Cardiac muscle cell (in vitro differentiated cells and primary cell): ENCODE measurements around the gene IL4. TPM values are rescaled to one million over a fixed set of nuclear protein-coding genes. Genes with fewer than 3 reads are reported as not detected.

Source experiments
- DNase-seq, 2 donors: peaks; one replicate each; pipeline versions ENCODE4 v3.0.0 to v3.0.0-alpha.2; 2010 to 2017; ENCODE audit warnings: low read depth in 1 of 2, low spot score in 1 of 2
- H3K27ac ChIP-seq: fragments of 200-600 bp; sonication (generic); 2 replicates; pipeline ENCODE4 v1.5.1; 2016
- H3K27me3 ChIP-seq: fragments of 200-600 bp; sonication (generic); 2 replicates; pipeline ENCODE4 v1.6.0; 2016; ENCODE audit warnings: control low read depth
- H3K36me3 ChIP-seq: fragments of 200-600 bp; sonication (generic); 2 replicates; pipeline ENCODE4 v1.5.1; 2016; ENCODE audit warnings: control low read depth
- H3K4me1 ChIP-seq: fragments of 200-600 bp; sonication (generic); 2 replicates; pipeline ENCODE4 v1.8.1; 2017; ENCODE audit warnings: low read depth, mild to moderate bottlenecking, mixed run types
- H3K4me3 ChIP-seq: fragments of 200-600 bp; sonication (generic); 2 replicates; pipeline ENCODE4 v1.5.1; 2016; ENCODE audit warnings: mild to moderate bottlenecking
- H3K9me3 ChIP-seq: fragments of 200-600 bp; sonication (generic); 2 replicates; pipeline ENCODE4 v1.5.1; 2017; ENCODE audit warnings: low read depth, mild to moderate bottlenecking, control low read depth
- CTCF ChIP-seq: IDR thresholded peaks from 2 replicates; pipeline ENCODE4 v1.5.1; 2012; ENCODE audit warnings: low read depth, mild to moderate bottlenecking, low read length
- polyA plus RNA-seq: library from polyadenylated mRNA; unstranded; fragments of >200 nt; fragmentation: Nextera tagmentation; extraction: Ambion mirVana; gene quantifications from 2 replicates; pipeline ENCODE4 v1.2.1, GENCODE V29; 2016
- total RNA-seq: library from RNA; depleted of rRNA; stranded (reverse); fragments of >200 nt; gene quantifications from 2 replicates; pipeline ENCODE4 v1.2.3, GENCODE V29; 2016

The IL4 gene
- total and polyA plus RNA-seq, 2 experiments from 2014 or later = not detected

- Histone ChIP-seq H3K36me3 (no peaks in the 10 kb centered on the region), H3K27ac (no peak overlapping the region), H3K4me3 (no peak overlapping the region), H3K4me1 (no peaks in the 10 kb centered on the region), H3K27me3 (no peaks in the 10 kb centered on the region), H3K9me3 (no peaks in the 10 kb centered on the region)
- no peak for DNase-seq
- no peak for TF ChIP-seq CTCF
Observed at GRCh38 chr5:132681983-132682382, 8.2 kb downstream of the IL4 start.

GRCh38 chr5:132684491-132684890 is 10.7 kb downstream of the IL4 start:
- no peaks in the 10 kb centered on the region for H3K4me1 ChIP-seq
- H3K36me3 ChIP-seq = no peaks in the 10 kb centered on the region
- no peak overlapping the region for H3K4me3 ChIP-seq
- H3K9me3 ChIP-seq = no peaks in the 10 kb centered on the region
- TF ChIP-seq CTCF = no peak
- H3K27me3 ChIP-seq = no peaks in the 10 kb centered on the region
- no peak overlapping the region for H3K27ac ChIP-seq
- no peak for DNase-seq

GRCh38 chr5:132684922-132685720 is 11.3 kb downstream of the IL4 start:
- H3K9me3 ChIP-seq = no peaks in the 10 kb centered on the region
- DNase-seq = no peak
- H3K36me3 ChIP-seq = no peaks in the 10 kb centered on the region
- H3K4me3 ChIP-seq = no peak overlapping the region
- no peaks in the 10 kb centered on the region for H3K4me1 ChIP-seq
- no peak overlapping the region for H3K27ac ChIP-seq
- no peak for TF ChIP-seq CTCF
- no peaks in the 10 kb centered on the region for H3K27me3 ChIP-seq

GRCh38 chr5:132686193-132686592 is 12.4 kb downstream of the IL4 start:
- no peak for DNase-seq
- no peak for TF ChIP-seq CTCF
- H3K4me3 ChIP-seq = no peak overlapping the region
- H3K4me1 ChIP-seq = no peaks in the 10 kb centered on the region
- no peaks in the 10 kb centered on the region for H3K36me3 ChIP-seq
- no peaks in the 10 kb centered on the region for H3K9me3 ChIP-seq
- H3K27ac ChIP-seq = no peak overlapping the region
- no peaks in the 10 kb centered on the region for H3K27me3 ChIP-seq

- DNase-seq = no peak
- H3K27ac ChIP-seq = no peak overlapping the region
- H3K4me1 ChIP-seq = no peaks in the 10 kb centered on the region
- no peaks in the 10 kb centered on the region for H3K36me3 ChIP-seq
- H3K27me3 ChIP-seq = no peaks in the 10 kb centered on the region
- no peak for TF ChIP-seq CTCF
- no peaks in the 10 kb centered on the region for H3K9me3 ChIP-seq
- H3K4me3 ChIP-seq = no peak overlapping the region
Observed at GRCh38 chr5:132687995-132688394, 14.2 kb downstream of the IL4 start.
